Stimulated activated CD8-positive, alpha-beta memory T cell treated with anti-CD3 and anti-CD28 coated beads, Interleukin-2, amount 100 ng/mL, for 48 hours (primary cell): ENCODE results near the gene SLC11A1.

Experiments used
- DNase-seq, 2 donors: peaks; one replicate each; pipeline ENCODE4 v3.0.0-alpha.2; 2020; ENCODE audit warnings: low read depth in 2 of 2

SLC11A1 gene, protein sequence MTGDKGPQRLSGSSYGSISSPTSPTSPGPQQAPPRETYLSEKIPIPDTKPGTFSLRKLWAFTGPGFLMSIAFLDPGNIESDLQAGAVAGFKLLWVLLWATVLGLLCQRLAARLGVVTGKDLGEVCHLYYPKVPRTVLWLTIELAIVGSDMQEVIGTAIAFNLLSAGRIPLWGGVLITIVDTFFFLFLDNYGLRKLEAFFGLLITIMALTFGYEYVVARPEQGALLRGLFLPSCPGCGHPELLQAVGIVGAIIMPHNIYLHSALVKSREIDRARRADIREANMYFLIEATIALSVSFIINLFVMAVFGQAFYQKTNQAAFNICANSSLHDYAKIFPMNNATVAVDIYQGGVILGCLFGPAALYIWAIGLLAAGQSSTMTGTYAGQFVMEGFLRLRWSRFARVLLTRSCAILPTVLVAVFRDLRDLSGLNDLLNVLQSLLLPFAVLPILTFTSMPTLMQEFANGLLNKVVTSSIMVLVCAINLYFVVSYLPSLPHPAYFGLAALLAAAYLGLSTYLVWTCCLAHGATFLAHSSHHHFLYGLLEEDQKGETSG

DNA sequence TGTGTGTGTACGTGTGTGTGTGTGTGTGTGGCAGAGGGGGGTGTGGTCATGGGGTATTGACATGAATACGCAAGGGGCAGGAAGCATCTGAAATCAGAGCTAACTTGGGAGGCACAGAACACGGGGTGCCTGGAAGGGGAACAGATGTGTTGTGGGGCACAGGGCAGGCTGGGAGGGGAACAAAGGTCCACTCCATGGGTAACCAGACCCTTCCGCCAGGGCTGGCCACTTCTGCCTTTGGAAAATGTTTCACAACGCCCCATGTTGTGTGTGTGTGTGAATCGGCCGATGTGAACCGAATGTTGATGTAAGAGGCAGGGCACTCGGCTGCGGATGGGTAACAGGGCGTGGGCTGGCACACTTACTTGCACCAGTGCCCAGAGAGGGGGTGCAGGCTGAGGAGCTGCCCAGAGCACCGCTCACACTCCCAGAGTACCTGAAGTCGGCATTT is at the start of gene SLC11A1:
SLC11A1 (plus strand) TSS at position 358 of the 451 bp plus-strand sequence. CDS start 96 bp downstream, outside the sequence.
- no peak for DNase-seq

DNA sequence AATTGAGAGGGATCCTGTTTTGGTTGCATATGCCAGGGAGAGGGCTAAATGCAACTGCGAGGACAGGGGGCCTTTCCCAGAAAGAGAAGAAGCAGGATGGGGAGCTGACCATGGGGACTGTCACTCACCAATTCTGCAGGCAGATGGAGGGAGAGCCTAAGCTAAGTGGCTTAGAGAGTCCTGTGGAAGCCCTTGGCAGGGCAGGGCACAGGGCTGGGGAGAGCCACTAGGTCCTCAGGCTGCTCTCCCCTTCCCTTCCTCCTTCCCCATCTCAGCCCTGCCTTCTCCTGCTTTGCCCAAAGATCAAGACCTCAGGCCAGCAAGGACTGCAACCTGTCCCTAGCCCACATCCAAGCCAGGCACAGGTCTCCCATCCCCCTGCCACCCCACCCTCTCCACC is 49.8 kb upstream of the SLC11A1 start:
- no peak for DNase-seq

DNA sequence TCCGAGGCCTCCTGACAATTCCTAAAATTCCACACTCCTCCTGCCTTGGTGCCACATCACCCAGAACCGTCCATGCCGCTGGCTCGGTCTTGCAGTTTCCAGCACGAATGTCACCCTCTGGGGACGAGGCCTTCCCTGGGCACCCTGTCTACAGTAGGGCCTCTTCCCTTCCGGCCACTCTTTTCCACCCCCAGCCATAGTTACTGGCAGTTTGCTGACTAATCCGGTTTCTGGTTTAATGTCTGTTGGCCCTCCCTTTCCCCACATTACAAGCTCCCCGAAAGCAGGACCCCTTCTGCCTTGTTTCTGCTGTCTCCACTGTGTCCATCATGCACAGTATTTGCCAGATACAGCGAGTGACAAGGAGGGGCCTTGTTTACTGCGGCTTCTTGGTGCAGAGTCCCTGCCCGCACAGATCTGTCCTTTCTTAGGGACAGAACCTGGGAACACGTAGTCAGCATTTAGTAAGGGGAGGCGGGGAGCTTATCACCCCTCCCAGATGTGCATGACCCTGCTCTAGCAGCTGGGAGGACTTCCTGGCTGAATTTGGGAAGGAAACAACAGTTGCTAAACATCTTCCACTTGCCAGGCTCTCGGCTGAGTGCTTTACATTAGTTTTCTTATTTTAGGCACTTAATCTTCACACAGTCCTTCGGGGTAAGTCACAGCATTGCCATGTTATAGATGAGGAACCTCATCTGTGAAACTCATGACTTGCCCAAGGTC is 49.0 kb upstream of the SLC11A1 start:
- DNase-seq: no peak

DNA sequence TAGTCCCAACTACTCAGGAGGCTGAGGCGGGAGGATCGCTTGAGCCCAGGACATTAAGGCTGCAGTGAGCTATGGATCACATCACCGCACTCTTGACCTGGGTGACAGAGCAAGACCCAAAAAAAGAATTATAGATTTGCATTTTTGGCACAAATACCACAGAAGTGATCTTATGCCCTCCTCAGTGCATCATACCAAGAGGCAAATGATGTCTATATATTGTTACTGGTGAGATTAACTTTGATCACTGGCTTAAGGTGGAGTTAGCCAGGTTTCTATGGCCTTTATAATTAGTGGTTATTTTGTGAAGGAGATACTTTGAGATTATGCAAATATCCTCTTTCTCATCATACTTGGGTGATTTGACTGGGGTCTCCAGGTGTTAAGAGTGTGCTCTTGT is 47.5 kb upstream of the SLC11A1 start:
- DNase-seq: no peak

GRCh38 chr2:218340656-218341055 is 41.4 kb upstream of the SLC11A1 start:
- no peak for DNase-seq

- no peak for DNase-seq
Observed at GRCh38 chr2:218341381-218341780, 40.7 kb upstream of the SLC11A1 start.

DNA sequence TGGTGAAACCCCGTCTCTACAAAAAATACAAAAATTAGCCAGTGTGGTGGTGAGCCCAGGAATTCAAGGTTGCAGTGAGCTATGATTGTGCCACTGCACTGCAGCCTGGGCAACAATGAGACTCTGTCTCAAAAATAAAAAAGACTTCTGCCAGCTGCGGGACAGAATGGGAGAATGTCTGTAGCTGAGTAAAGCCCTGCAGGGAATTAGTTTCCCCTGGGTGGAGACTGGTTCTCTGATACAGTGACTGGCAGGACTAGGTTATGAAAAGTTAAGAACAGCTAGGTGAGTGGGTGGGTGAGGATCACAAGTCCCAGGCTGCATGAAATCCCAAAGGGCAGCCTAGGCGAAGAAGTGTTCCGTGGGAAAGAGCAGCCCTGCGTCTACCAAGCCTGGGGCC is 39.2 kb upstream of the SLC11A1 start:
- no peak for DNase-seq

DNA sequence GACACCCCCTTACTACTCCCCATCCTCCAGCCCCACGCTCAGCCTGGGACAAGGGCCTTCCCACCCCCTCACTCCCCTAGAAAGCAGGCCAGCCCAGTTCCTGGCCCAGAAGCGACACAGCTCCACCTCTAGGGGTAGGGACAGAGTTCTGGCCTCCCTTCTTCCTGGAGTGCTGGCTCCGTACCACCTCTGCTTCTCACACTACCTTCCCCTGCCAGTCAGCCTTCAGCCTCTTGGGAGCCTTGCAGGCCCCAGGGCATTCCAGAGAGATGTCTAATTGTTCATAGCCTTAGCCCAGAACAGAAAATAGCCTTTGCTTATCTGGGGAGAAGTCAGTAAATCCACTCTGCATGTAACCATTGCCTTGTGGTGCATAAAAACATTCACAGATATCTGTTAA is 38.5 kb upstream of the SLC11A1 start:
- no peak for DNase-seq

- DNase-seq: no peak
Observed at GRCh38 chr2:218344090-218344754, 37.9 kb upstream of the SLC11A1 start.

DNA sequence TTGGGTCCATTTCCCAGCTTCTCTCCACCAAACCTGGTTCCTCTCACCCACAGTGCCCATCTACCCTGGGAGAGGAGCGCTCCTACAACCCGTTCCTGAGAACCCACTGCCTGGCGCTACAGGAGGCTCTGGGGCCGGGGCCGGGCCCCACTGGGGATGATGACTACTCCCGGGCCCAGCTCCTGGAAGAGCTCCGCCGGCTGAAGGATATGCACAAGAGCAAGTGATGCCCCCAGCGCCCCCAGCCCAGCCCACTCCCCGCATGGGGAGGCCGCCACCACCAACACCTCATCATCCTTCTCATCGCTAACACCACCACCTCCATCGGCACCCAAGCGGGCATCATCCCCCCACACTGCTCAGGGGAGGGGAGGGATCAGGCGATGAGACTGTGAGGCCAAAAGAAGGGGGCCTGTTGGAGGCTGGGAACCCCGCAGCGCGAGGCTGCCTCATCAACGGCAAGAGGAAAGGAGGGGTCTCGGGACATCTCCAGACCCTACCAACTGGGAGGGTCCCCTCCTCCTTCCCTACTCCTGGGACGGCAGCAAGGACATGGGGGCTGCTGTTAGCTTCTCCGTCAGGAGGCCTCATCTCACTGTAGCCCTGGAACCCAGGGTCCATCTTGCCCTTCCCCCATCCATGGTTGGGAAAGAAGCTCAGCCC is 37.2 kb upstream of the SLC11A1 start:
- DNase-seq: no peak

DNA sequence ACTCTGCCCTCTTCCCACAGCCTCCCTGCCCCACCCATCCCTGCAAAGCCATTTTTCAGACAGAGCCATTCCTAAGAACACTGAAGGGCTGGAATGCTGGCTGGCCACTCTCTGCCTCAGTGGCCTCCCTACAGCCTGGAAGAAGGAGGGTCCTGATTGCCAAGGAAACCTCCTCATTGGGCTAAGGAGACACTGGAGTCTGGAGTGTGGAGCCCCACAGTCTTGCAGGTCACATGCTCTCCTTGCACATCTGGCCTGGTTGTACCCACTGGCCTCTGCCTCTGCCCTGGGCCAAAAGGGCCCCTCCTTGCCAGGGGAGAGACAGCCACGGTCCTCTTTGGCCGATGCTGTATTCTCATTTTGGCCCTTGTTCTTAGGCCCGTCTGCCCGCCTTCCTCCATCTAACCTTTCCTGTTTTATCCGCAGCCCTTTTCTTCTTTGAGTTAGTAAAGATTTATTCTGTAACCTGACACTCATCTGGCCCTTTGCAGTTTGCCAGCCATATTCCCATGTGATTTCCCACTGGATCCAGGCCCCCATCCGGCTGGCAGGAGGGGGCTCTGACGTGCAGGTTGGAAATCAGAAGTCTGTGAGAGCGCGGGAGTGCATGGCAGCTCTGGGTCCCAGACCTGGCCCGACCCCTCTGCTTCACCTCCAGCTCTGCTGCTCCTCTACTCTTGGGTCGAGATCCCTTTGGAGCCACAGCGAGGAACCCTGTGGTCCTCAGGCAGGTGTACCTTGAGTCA is 36.4 kb upstream of the SLC11A1 start:
- DNase-seq: no peak

DNA sequence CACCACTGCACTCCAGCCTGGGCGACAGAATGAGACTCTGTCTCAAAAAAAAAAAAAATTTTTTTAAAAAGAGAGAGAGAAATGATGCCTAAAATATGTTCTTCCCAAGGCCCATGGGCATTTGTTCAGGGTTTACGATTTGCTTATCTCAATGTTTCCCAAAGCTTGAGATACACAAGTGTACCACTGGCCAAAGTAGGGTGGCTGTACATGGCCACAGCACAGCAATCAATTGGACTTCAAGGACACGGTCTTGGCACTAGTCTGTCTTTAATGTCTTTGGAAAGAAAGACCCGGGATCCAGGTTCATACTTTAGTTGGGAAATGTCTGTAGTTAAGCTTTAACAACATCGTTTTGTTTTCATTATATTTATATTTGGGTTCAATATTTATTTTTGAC is 34.9 kb upstream of the SLC11A1 start:
- DNase-seq: no peak

GRCh38 chr2:218354045-218354444 is 28.0 kb upstream of the SLC11A1 start:
- DNase-seq: no peak

DNA sequence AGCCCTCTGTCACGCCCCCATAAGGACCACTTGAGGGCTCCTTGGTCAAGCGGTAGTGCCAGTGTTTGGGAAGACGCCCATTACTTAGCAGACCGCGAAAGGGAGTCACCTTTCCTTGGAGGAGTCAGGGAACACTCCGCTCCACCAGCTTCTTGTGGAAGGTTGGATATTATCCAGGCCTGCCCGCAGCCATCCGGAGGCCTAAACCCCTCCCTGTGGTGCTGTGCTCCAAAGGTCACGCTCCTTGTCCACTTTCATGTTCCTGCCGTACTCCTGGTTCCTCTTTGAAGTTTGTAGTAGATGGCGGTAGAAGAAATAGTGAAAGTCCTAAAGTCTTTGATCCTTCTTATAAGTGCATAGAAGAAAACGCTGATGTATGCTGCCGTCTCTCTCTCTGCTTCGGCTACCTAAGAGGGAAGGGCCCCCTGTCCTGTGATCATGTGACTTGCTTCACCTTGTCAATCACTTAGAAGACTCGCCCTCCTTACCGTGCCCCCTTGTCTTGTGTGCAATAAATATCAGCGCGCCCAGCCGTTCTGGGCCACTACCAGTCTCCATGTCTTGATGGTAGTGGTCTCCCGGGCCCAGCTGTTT is 27.1 kb upstream of the SLC11A1 start:
- DNase-seq: no peak

- DNase-seq: no peak
Observed at GRCh38 chr2:218357236-218358177, 24.6 kb upstream of the SLC11A1 start.

DNA sequence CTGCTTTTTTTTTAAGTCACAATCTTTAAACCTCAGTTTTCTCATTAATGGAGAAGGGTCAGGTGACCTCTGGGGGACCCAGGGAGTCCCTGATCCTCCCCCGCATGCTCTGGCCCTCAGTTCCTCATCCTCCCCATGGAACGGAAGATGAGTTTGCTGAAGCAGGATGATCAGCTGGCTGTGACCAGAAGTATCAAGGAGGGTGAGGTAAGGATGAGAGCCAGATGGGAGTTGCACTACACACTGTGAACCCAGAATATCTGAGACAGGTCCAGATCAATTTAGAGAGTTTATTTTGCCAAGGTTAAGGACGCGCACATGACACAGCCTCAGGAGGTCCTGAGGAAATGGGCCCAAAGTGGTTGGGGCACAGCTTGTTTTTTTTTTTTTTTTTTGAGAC is 21.6 kb upstream of the SLC11A1 start:
- no peak for DNase-seq

DNA sequence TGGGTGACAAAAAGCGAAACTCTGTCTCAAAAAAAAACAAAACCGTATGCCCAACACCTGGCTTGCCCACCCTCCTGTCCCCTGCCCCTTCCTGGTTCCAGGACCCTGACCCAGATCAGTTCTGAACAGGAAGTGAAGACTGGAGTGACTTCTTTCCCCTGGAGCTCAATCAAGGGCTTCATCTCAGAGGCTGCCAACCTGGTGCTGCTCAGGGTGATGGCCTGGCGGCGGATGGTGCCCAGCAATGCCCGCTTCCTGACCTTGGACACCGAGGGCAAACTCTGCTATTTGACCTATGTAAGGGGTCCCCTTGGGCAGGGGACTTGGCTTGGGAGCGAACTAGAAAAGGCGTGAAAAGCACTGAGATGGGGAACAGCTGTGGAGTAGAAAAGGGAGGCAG is 19.5 kb upstream of the SLC11A1 start:
- no peak for DNase-seq

- DNase-seq: no peak
Observed at GRCh38 chr2:218363736-218364135, 18.3 kb upstream of the SLC11A1 start.

- no peak for DNase-seq
Observed at GRCh38 chr2:218364196-218364595, 17.9 kb upstream of the SLC11A1 start.
